ENCODE results near the gene PALM2AKAP2.

GRCh38 chr9:109767404-109767803 lies 12.6 kb upstream of the PALM2AKAP2 start:
- TF ChIP-seq CTCF (IDR thresholded peaks at IDR 0.05; ENCODE audit: extremely low read depth in 1 of 2, insufficient read depth in 1 of 2, low read depth in 1 of 2, low read length in 2 of 2): no peak
- no peak for TF ChIP-seq FOS (IDR thresholded peaks at IDR 0.05; ENCODE audit: borderline replicate concordance, insufficient read depth, low read length)
- no peak for TF ChIP-seq POLR2A (IDR thresholded peaks at IDR 0.05; ENCODE audit: low read depth, low read length)
- TF ChIP-seq POLR2AphosphoS5 (IDR thresholded peaks at IDR 0.05; ENCODE audit: insufficient read depth, low read depth, low read length): no peak
- no peak for TF ChIP-seq EZH2 (IDR thresholded peaks at IDR 0.05; ENCODE audit: borderline replicate concordance, low read depth, low read length, severe bottlenecking)
- no peak for TF ChIP-seq MAX (IDR thresholded peaks at IDR 0.05; ENCODE audit: insufficient read depth, insufficient read length)
